Activated naive CD4-positive, alpha-beta T cell treated with Interleukin-2 at 50 U/mL for 16 hours (primary cell): ENCODE data around the gene CFAP54.

Experiments used
- DNase-seq: peaks from one replicate; pipeline ENCODE4 v3.0.0-alpha.2; 2020

Gene CFAP54

DNA sequence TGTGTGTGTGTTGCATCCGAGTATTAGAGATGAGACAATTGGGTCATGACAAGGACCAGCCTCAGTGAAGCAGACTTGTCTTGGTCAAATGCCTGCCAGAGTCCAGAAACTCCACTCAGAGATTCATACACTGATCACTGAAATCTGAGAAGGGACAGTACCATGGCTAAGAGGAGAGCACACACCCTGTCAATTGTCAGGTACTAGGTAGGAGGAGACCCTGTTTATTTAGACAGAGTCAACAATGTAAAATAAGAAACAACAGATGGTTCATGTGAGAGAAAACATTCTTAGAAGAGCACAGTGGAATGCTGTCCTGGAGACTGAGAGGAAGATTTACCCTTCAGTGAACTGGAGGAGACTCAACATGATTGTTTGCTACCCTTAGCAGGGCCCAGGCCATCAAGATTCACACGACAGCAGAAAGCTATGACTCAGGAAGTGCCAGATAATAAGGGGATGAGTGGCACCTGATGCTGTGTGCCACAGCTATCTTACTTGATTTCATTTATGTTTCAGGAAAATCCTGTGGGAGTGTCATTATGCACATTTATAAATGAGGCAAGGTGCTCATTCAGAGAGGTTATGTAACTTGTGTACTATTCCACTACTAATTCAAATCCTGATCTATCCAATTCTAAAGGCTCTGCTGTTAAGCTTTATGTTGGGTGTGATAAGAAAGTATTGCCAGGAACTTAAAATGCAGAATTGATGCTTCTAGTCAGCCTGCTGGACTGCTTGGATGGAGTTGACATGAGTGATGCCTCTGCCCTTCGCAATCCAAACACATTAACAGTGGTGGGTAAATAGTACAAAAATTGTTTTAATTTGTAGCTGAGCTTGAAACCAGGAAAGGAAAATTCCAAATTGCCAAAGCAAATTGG is 281.1 kb downstream of the CFAP54 start:
- DNase-seq: no peak

DNA sequence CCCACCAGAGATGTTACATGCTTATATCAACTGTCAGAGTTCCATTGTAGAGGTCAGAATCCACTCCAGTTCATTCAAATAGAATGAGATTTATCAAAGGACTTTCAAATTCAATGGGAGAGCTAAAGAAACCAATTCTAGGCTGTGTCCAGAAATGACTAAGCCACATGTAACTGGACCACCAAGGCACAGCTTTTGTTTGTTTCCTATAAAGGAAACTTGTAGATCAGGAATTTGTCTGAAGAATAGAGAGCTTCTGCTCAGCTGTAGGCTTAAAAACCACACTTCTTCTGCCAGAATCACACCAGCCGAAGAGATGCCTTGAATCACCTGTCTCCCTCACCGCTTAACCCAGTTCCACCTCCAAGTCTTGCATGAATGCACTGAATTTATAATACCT is 283.7 kb downstream of the CFAP54 start:
- DNase-seq: no peak

DNA sequence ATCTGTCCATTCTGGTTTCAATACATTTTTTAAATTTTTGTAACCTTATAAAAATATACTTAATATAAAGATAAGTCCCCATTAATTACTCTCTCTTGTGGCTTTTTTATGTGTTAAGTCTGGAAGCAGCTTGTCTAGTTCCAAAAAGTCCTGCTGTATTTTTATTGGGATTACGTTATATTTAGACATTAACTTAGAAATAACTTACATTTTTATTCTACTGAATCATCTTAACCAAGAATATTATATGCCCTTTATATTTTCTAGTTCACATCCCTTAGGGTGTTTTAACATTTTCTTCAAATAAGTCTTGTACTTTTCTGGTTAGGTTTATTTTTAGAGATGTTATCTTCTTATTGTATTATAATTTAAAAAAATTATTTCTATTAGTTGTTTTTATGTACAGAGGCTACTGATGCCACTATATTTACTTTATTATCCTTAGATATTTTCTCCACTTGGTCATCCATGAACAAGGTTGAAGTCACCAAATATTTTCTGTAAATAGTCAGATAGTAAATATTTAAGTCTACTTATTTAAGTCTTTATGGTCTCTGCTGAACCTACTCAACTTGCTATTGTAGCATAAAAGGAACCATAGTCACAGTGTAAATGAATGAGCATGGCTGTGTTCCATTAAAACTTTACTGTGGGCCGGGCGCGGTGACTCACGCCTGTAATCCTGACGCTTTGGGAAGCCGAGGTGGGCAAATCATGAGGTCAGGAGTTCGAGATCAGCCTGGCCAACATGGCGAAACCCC is 285.3 kb downstream of the CFAP54 start:
- no peak for DNase-seq

DNA sequence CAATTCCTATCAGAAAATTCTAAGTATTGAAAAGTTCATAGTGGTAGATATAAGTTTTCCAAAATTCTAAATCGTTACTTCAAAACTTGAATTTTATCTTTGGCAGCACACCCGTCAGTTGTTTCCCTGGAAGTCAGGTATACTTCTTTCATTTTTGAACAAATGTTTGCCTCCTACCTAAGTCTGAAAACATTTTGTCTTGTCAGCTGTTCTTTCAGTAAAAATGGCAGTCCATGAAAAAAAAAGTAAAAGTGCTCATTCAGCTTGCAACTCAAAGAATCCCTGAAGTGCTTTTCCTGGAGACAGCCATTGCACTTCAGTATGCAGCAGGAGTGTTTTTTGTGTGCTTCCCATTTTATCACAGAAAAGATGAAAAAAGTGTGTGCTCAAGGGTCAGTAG is 287.5 kb downstream of the CFAP54 start:
- no peak for DNase-seq

DNA sequence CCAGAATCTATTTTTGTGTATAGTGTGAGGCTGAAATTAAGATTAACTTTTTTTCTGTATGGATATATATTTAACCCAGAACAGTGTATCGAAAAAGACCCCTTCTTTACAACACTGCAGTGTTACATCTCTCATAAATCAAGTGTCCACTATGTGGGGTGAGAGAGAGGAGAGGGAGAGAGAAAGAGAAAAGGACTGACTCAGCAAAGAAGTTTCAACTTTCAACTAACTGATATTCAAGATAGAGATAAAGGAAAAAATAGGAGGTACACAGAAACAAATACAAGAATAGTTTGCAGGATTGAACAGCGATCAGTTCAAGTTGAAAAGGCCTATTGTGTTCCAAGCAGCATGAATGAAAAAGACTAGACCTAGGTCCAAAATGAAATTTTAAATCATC is 291.0 kb downstream of the CFAP54 start:
- no peak for DNase-seq

DNA sequence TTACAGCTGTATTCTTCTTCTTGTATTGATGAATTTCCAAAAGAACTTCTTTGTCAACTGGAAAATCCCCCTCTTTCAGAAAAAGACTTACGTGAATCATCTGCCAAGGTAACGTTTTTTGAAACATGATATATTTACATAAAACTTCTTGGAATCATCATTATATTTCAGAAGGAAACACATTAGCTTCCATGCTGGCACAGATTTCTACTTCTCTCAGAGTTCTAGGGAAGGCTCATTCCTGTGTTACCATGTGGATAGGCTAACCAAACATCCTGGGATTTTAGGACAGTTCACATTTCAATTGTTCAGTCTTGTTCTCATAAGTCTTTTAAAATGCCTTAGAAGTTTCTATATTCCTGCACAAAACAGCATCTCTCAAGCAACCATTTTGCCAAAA is 297.4 kb downstream of the CFAP54 start:
- no peak for DNase-seq

DNA sequence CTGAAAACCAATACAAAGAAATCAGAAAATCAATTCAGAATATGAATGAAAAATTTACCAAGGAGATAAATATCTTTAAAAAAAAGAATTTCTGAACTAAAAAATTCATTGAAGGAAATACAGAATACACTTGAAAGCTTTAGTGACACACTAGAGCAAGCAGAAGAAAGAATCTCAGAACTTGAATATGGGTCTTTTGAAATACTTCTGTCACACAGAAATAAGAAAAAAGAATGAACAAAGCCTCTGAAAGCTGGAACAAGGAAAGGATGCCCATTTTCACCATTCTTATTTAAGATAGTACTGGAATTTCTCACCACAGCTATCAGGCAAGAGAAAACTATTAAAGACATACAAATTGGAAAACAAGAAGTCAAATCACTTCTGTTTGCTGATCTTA is 314.6 kb downstream of the CFAP54 start:
- no peak for DNase-seq

DNA sequence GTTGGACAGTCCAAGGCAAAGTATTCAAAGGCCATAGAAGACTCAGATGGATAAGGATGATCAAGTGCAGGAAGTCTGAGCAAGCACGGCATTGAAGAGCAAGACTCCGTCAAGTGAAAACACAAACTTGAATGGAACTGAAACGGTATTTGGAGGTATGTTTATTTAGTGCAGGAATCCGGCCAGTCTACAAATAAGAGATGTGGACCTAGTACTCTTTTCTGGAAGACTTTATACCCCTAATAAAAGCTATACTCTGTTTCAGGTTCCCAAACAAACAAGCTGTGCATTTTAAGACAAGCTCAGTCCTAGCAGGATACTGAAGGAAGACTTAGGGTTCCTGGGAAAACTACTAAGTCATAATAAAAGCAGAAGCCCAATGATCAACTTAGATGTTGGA is 316.9 kb downstream of the CFAP54 start:
- DNase-seq: no peak

DNA sequence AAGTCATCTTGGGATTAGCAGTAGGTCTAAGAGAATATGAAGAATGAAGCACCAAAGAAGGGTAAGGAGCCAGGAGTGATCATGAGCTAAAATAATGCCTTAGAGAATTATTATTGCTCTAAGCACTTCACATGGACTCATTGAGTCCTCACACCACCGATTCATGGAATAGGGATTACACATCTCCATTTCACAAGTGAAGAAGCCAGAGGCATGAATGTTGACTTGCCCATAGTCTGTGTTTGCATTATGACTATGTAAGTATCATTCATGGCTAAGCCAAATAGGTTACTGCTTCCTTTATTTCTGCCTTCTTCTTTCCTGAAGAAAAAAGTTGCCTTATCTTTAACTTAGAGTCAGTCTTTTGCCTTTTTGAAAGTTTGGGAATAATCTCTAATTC is 318.4 kb downstream of the CFAP54 start:
- DNase-seq: no peak

DNA sequence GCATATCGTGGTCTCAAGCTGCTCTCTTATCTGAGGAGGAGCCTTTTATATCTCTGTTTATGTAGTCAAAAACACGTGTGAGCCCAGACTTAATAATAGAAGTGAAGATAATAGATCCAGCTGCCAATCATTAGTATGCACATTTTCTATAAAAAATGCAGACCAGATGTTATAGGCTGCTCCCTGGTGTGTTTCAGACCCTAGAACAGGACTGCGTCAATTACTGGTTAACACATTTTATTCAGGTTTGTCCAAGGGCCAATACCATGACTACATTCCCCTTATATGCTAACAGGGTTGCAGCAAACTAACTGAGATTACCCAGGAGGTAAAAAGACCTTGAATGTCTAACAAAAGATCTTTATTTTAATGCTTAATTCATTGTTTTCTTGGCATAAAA is 319.2 kb downstream of the CFAP54 start:
- DNase-seq: no peak

DNA sequence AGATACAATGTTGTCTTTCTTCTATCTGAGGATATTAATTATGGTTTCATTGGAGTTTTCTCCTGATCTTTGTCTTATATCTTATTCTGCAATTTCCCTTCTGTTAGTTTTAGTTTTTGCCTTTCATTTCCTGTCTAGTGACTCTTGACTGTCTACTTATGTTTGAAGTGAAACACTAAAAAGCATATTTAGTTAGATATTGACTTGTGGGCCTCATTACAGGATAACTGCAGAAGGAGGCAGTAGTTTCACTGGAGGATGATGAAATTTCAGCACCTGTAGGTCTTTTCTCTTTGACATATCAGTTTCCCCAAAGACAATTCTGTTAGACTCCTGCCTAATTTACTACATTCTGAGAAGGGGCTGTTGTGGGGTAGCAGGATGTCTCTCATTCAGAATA is 320.1 kb downstream of the CFAP54 start:
- no peak for DNase-seq

DNA sequence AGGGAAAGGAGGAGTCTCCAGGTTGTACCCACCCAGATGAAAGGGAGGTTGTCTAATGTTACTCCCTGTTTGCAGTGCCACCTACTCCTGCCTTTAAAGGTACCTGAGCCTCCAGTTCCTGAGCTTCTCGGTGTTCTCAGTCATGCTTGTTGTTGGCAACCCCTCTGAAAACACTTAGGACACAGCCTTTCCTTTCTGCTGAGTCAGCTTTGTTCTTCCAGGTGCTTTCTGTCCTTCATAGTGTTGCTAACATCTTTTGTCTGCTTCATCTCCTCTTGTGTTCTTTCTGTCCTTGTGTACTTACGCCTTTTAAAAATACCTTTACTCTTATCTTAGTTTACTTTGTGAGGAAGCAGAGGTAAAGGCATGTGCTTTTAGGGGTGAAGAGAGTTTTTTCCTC is 320.7 kb downstream of the CFAP54 start:
- no peak for DNase-seq

DNA sequence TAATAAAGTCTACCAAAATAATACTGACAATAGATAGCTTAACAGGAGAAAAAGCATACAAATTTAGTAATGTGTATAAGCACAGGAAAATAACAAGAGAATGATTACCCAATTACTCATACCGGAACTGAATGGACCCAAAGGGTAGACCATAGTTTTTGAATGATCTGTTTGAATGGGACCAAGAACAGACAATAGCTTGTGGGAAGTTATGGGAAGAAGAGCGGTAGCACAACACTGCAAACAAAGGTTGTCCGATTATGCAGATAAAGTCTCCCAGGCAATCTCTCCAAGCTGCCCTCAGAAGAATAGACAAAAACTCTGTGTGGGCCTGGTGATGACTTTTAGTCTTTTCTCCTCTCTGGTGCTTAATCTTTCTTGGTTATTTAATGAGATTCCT is 321.1 kb downstream of the CFAP54 start:
- no peak for DNase-seq

DNA sequence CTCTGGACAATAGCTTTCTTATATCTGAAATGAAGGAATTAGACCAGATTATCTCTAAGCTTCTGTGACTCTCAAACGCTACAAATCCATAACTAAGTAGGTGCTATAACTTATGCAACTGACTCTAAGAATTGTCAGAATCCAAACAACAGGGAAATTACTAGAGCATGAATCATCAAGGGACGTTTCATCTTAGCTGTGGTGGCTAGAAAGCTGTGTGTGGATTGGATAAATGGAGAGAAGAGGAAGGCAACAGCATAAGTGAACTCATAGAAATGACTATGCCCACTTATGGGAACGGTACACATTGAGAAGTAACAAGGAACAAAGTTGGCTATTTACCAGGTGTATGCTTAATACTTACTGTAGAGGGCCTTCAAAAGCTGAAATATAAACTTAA is 321.7 kb downstream of the CFAP54 start:
- DNase-seq: no peak

DNA sequence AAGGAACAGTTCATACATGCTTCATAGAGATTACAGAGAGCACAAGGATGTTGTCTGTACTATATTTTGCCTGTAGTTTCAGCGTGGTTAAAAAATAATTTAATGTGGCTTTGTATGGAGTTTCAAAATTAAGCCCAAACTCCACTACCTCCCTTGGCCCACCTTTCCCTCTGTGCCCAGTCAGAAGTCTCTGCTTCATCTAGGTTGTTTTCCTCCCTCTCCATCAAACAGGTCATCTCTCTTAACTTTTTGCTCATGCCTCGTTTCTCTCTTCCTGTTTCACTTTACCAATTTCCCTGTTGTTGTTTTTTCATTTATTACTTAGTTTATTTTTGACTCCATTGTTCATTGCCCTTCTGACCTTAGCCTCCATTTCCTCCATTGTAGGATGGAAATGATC is 322.8 kb downstream of the CFAP54 start:
- DNase-seq: no peak

DNA sequence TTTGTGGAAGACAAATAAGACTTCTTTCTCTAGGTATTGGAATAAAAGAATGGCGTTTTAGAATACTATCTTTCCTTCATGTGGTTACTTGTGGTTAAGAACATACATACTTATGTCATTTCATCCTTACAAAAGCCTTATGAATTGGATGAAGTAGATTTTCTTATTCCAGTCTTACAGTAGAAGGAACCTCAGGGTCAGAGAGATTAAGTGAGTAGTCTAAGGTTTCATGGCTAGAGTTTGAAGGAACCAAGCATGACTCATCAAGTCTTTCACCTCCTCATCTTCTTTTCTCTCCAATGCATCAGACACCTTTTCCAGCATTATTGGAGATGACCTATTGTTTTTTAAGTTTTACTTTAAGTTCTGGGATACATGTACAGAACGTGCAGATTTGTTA is 324.8 kb downstream of the CFAP54 start:
- no peak for DNase-seq

DNA sequence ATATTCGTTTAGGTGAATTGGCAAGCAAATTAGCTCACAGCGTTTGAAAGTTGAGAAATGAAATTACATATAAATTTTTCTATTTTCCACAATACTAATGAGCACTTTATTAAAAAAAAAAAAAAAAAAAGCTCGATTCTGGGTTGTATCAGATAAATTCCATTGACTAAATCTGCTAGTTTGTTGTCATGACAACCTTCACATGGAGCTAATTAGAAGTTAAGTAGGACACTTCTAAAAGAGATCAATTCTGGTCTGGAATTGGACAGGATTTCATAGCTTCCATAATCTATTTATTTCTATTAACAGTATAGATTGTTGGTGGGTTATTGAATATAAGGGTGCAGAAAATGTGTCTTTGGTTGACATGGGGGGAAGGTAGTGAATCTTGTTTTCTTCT is 332.2 kb downstream of the CFAP54 start:
- no peak for DNase-seq

DNA sequence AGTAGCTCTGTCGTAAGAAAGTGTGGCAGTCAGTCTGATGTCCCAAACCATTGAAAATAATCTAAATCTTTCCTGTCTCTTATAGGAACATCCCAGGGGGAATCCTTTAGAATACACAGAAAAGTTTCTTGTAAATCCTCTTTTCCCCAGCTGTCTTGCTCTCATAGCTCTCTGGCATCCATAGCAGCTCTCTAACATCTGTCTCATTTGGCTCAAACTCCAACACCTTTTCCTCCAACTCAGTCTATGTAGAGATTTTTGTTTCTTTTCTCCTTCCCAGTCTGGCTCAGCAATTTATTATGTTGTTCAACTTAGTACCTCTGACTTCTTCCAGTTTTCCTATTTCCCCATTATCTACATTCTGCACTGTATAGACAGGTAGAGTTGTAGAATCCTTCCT is 333.3 kb downstream of the CFAP54 start:
- no peak for DNase-seq

DNA sequence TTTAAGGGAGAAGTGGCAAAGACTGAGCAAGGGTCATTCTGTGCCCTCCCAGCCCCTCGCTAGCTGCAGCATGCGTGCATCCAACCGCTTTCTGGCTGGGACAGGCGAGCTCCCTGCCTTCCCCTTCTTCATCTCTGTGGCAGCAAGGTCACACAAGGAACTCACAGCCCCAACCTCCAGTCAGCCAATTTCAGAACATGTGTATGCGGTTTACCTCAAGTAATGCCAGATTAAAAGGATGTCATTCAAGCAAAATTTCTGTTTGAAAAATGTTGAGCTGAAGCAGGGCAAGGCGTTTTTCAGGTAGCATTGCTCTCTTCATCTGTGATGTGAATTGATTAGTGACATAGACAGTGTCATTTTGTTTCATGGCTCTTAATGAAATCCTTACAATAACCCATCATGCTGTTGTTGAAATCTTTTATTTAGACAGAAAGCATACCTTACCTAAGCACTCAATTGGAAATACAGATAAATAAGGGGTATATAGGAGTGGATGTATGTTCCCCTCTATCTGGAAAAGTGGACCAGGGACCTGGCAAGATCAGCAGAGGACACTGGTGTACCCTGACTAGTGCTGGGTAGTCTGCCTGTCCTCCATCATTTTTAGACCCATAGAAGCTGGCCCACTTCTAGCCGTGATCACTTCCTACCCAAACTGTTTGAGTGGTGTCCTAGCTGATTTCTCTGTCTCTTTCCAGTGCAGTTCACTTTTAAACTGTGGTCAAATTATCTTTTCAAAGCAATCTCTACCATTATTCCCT is 334.9 kb downstream of the CFAP54 start:
- DNase-seq: no peak

DNA sequence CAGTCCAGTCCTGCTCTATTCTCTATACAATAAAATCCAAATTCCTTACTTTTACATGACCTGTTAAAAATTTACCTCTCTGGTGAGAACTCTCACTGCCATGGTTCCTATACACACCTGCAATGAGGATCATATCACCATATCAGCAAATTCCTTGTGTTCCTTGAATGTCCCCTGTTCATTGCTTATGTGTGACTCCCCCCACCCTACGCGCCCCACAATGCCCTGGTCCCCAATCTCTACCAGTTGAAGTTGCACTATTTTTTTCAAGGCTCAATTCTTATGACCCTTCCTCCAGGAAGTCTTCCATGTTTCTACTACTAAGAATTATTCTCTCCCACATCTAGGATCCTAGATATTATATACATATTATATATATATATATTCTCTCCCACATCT is 335.5 kb downstream of the CFAP54 start:
- no peak for DNase-seq

DNA sequence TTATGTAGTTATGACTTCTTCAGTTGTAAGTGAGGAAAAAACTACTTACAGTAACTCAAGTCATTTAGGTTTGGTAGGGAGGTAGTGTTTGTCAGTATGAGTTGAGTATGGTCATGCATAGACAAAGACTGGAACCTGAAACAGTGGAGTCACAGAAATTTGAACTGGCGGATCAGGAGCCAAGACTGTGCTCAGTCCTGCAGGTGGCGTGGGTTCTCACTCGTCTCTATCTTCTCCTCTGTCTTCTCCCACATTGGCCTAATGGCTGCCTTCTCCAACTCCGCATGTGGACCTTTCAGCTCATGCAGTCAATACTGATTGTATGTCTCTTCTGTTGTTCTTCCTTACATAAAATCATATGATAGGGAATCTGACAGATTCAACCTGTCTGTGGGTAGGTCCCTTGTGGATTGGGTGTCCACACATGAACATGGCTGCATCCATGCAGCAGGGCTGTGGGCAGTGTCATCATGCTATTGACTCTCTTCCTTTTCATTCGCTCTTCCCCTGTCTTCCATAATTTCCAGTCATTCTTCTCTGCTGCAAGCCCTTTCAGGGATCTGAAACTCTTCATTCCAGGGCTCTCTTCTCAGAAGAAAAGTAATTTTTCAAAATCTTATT is 338.9 kb downstream of the CFAP54 start:
- no peak for DNase-seq

DNA sequence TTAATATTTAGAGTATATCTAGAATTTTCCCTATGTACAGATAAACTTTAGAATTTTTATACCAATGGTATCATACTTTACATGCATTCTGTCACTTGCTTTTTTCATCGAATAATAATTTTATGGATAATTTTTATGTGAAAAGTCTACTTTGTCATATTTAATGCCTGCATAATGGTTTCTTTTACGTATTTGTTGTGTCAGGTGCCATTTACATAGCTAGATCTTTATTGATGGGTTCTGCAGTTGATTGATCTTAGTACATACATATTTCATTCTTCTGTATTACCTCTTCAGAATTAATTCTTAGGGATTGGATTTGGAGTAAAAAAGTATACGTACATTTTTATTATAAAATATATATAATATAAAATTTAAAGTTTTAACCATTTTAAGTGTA is 340.0 kb downstream of the CFAP54 start:
- no peak for DNase-seq

DNA sequence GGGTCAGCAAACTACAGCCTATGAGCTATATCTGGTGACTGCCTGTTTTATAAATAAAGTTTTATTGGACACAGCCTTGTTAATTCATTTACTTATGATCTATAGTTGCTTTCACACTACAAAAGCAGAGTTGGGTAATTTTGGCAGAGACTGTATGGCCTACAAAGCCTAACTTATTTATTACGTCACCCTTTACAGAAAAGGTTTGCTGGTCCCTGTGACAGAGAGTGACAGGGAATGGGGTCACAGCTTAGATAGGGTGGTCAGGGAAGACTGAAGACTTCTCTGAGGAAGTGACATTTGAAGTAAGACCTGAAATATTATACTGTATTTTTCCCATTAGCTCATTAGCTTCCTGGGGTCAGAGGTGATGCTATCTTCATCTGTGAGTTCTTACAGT is 342.0 kb downstream of the CFAP54 start:
- no peak for DNase-seq
